GM12878 (cell line): ENCODE measurements around the gene FSD1L. TPM values are rescaled to one million over a fixed set of nuclear protein-coding genes. Genes with fewer than 3 reads are reported as not detected.
A peak's percentile ranks its signal among the peaks of the same experiment; 100 is the strongest.

ENCODE experiments used
- ATAC-seq: fragments of 200-7000 bp; cut with Tn5 transposase; 3 replicates; pipeline ENCODE4 v1.9.1; 2020; ENCODE audit warnings: mild to moderate bottlenecking, moderate library complexity
- BruUV-seq: library from RNA; stranded (reverse); fragments of 400-500 nt; replicated peaks from 2 replicates; lab custom pipeline; 2021; lab: Mats Ljungman, UMichigan
- CTCF ChIA-PET: fragments of 300-600 bp; sonication (Branson Sonifier 250); formaldehyde crosslinking; extraction: SDS; loops from one replicate; lab custom pipeline; 2021; ENCODE audit warnings: inconsistent platforms; lab: Yijun Ruan, JAX
- POLR2A ChIA-PET: fragments of 350-600 bp; formaldehyde crosslinking; extraction: SDS; loops from one replicate; lab custom pipeline; 2021; ENCODE audit warnings: inconsistent platforms; lab: Charles Lee
- RAD21 ChIA-PET: fragments of 300-600 bp; sonication (Branson Sonifier 250); formaldehyde crosslinking; loops from one replicate; lab custom pipeline; 2023; ENCODE audit warnings: antibody characterized with exemption; ENCODE audit not compliant: unreplicated experiment; lab: Charles Lee
- SMC1A ChIA-PET: fragments of 300-600 bp; sonication (Branson Sonifier 250); formaldehyde crosslinking; loops from one replicate; lab custom pipeline; 2023; ENCODE audit not compliant: unreplicated experiment, uncharacterized antibody; lab: Charles Lee
- DNase-seq: peaks from one replicate; pipeline ENCODE4 v3.0.0-alpha.2; 2011; ENCODE audit warnings: low read depth, low spot score
- FAIRE-seq: peaks from 3 replicates; lab custom pipeline; 2011; peaks lifted over from hg19 to GRCh38; lab: Jason Lieb, UNC
- H2AFZ ChIP-seq: 2 replicates; pipeline ENCODE4 v1.6.0; 2011; ENCODE audit warnings: low read depth, low read length, control low read depth; ENCODE audit not compliant: control insufficient read depth
- H3K27ac ChIP-seq: 2 replicates; pipeline ENCODE4 v1.5.1; 2011; ENCODE audit warnings: control low read depth; ENCODE audit not compliant: control insufficient read depth, insufficient read depth
- H3K27me3 ChIP-seq, 2 experiments: replicated peaks in 1 of 2; 2 replicates each; pipeline versions ENCODE4 v1.6.0 to v1.6.1; 2011; ENCODE audit warnings: low read length in 1 of 2; ENCODE audit not compliant: control insufficient read depth in 2 of 2, insufficient read depth in 2 of 2
- H3K36me3 ChIP-seq, 2 experiments: 2 replicates each; pipeline ENCODE4 v1.5.1; 2011; ENCODE audit warnings: low read length in 1 of 2; ENCODE audit not compliant: control insufficient read depth in 2 of 2, insufficient read depth in 2 of 2
- H3K4me1 ChIP-seq: 2 replicates; pipeline ENCODE4 v1.6.1; 2011; ENCODE audit warnings: mild to moderate bottlenecking, low read length, moderate library complexity, mixed read lengths; ENCODE audit not compliant: control insufficient read depth, insufficient read depth
- H3K4me2 ChIP-seq: 2 replicates; pipeline ENCODE4 v1.6.0; 2011; ENCODE audit warnings: control low read depth; ENCODE audit not compliant: control insufficient read depth, insufficient read depth
- H3K4me3 ChIP-seq: fragments of 200-600 bp; sonication (generic); 2 replicates; pipeline ENCODE4 v1.5.1; 2016
- H3K79me2 ChIP-seq: 2 replicates; pipeline ENCODE4 v1.6.0; 2011; ENCODE audit warnings: low read length; ENCODE audit not compliant: control insufficient read depth, insufficient read depth
- H3K9ac ChIP-seq: 2 replicates; pipeline ENCODE4 v1.8.0; 2011; ENCODE audit warnings: low read length, control low read depth, mixed read lengths; ENCODE audit not compliant: control insufficient read depth, insufficient read depth
- H3K9me3 ChIP-seq: replicated peaks from 3 replicates; pipeline ENCODE4 v1.5.1; 2011; ENCODE audit warnings: mild to moderate bottlenecking, low read length; ENCODE audit not compliant: control insufficient read depth, insufficient read depth
- H4K20me1 ChIP-seq: 2 replicates; pipeline ENCODE4 v1.6.0; 2011; ENCODE audit not compliant: control insufficient read depth, insufficient read depth
- BMI1 ChIP-seq: fragments of 450-650 bp; IDR thresholded peaks from 2 replicates; pipeline ENCODE4 v1.6.1; 2016; ENCODE audit warnings: mild to moderate bottlenecking, moderate library complexity, borderline replicate concordance
- PRDM15 ChIP-seq: fragments of 450-650 bp; formaldehyde crosslinking; IDR thresholded peaks from 2 replicates; pipeline ENCODE4 v1.4.0; 2020; ENCODE audit warnings: mild to moderate bottlenecking, moderate library complexity
- RAD21 ChIP-seq: IDR thresholded peaks from 2 replicates; pipeline ENCODE4 v1.6.1; 2011; ENCODE audit warnings: mild to moderate bottlenecking, low read depth, low read length, moderate library complexity; ENCODE audit not compliant: insufficient read depth
- STAT3 ChIP-seq: IDR thresholded peaks from 2 replicates; pipeline ENCODE4 v1.6.1; 2011; ENCODE audit warnings: low read depth, low read length, improper control_type of control experiment
- YY1 ChIP-seq: IDR thresholded peaks from 2 replicates; pipeline ENCODE4 v1.6.1; 2011; ENCODE audit warnings: low read depth, mild to moderate bottlenecking, low read length
- WGBS: methylation state at CpG from one replicate; pipeline ENCODE4 v1.1.6; 2016; ENCODE audit warnings: low lambda C conversion rate; ENCODE audit not compliant: insufficient replicate concordance, insufficient coverage; ENCODE audit errors: missing lambda C conversion rate; 5-methylcytosine and 5-hydroxymethylcytosine counted together
- in situ Hi-C: fragments of 300-500 bp; cut with MboI; formaldehyde crosslinking; loops from 9 replicates; pipeline ENCODE4 v1.14.3; 2018; ENCODE audit warnings: mixed read lengths
- intact Hi-C: fragments of 100-400 bp; cut with micrococcal nuclease; formaldehyde crosslinking; loops from one replicate; pipeline ENCODE4 v1.14.2; 2022; ENCODE audit not compliant: unreplicated experiment
- polyA plus RNA-seq, 11 experiments: library from polyadenylated mRNA; depleted of rRNA in 4 of 11; unstranded in 6 of 11; stranded (reverse) in 5 of 11; fragments of >200 nt; fragmentation: Nextera tagmentation in 4 of 11; fragmentation: Illumina TruSeq in 1 of 11; extraction: Ambion mirVana in 4 of 11; extraction: Trizol in 1 of 11; gene quantifications; 1 replicate in 1 of 11; 2 replicates in 10 of 11; pipeline versions ENCODE4 v1.2.1 to v1.2.3, GENCODE V29; 2011 to 2016; ENCODE audit warnings: inconsistent platforms in 2 of 11, missing spikeins in 2 of 11, low read depth in 1 of 11
- total RNA-seq, 4 experiments: library from RNA; depleted of rRNA in 3 of 4; stranded (reverse); fragments of >200 nt in 3 of 4; fragmentation: Illumina TruSeq in 1 of 4; extraction: Trizol in 1 of 4; gene quantifications; 2 replicates each; pipeline versions ENCODE4 v1.2.1 to v1.2.3, GENCODE V29; 2013 to 2021

The FSD1L gene
- total and polyA plus RNA-seq, 10 of the 15 experiments (the other 5 are each of a cell fraction or from before 2014, with no cell fraction given), result 11.9 to 52.4 (median 17.0) TPM

- TF ChIP-seq PRDM15 (CRISPR knock-in tag), result no peak
- TF ChIP-seq STAT3, result no peak
- TF ChIP-seq YY1, result no peak
These were observed 25.4 kb downstream of the FSD1L start (continued) for GRCh38 chr9:105473221-105473620.

- DNase-seq (no peak), FAIRE-seq (no peak), ATAC-seq (peak; percentile 64)
- 95% methylated on average over 2 of the region's 2 CpGs for WGBS
- no peak overlapping the region for H3K9ac ChIP-seq
- peaks cover 0 to 4% of the 10 kb centered on the region in 2 experiments for H3K36me3 ChIP-seq
- no peak overlapping the region for H3K27ac ChIP-seq
- H3K4me2 ChIP-seq, result no peak overlapping the region
- ChIA-PET RAD21 (interaction anchor here (1.9 kb wide), 1 partner anchor 28 kb away, joined by 3 read pairs; no protein-coding TSS in a partner anchor), SMC1A (interaction anchor here (0.6 to 2.1 kb wide), 4 partner anchors 24 to 76 kb away, joined by 3 to 11 read pairs (median 4); no protein-coding TSS in a partner anchor), CTCF (interaction anchor here (0.7 to 3.5 kb wide), 11 partner anchors 7 to 638 kb away, joined by 3 to 17 read pairs (median 3); no protein-coding TSS in a partner anchor), POLR2A (no interaction called here)
- H4K20me1 ChIP-seq, result no peaks in the 10 kb centered on the region
- in situ Hi-C loops, result no loop called here
- H3K9me3 ChIP-seq, result no peaks in the 10 kb centered on the region
- intact Hi-C loops, result no loop called here
- H3K79me2 ChIP-seq, result no peaks in the 10 kb centered on the region
- no TSS peak for BruUV-seq
- H3K4me3 ChIP-seq, result no peak overlapping the region
- no peaks in the 10 kb centered on the region for H3K27me3 ChIP-seq
- no peak overlapping the region for H2AFZ ChIP-seq
- H3K4me1 ChIP-seq, result peaks cover 8% of the 10 kb centered on the region; the same call in 1 of the 2 replicates
- TF ChIP-seq RAD21 (0 out of 2 replicates have a peak, but pooled peaks have one; percentile 4), BMI1 (no peak)
These were observed 27.5 kb downstream of the FSD1L start for GRCh38 chr9:105475302-105475701.
